ENCODE results near the gene RAB20. TPM values are rescaled to one million over a fixed set of nuclear protein-coding genes. Genes with fewer than 3 reads are reported as not detected.

RAB20 gene
- total RNA-seq, 1 donor from 2014 or later: 10.0 TPM

GRCh38 chr13:110568612-110569011 is 7.1 kb upstream of the RAB20 start:
- H3K27me3 Mint-ChIP-seq (ENCODE audit: unreplicated experiment): peaks cover 9% of the 10 kb centered on the region
- no peak overlapping the region for H3K27ac Mint-ChIP-seq (ENCODE audit: unreplicated experiment)
- no peaks in the 10 kb centered on the region for H3K9me3 Mint-ChIP-seq (ENCODE audit: unreplicated experiment)
- TF ChIP-seq CTCF (IDR thresholded peaks at IDR 0.05): no peak
- DNase-seq (ENCODE audit: extremely low spot score, unreplicated experiment): no peak
- H3K36me3 Mint-ChIP-seq (ENCODE audit: unreplicated experiment): peaks cover 2% of the 10 kb centered on the region
- peaks cover 10% of the 10 kb centered on the region for H3K4me1 Mint-ChIP-seq (ENCODE audit: unreplicated experiment)
- H3K4me3 Mint-ChIP-seq (ENCODE audit: unreplicated experiment): no peak overlapping the region

- Mint-ChIP-seq H3K4me1 (ENCODE audit: unreplicated experiment) (peaks cover 18% of the 10 kb centered on the region), H3K9me3 (ENCODE audit: unreplicated experiment) (no peaks in the 10 kb centered on the region), H3K27ac (ENCODE audit: unreplicated experiment) (no peak overlapping the region), H3K36me3 (ENCODE audit: unreplicated experiment) (peaks cover 2% of the 10 kb centered on the region), H3K27me3 (ENCODE audit: unreplicated experiment) (peaks cover 2% of the 10 kb centered on the region), H3K4me3 (ENCODE audit: unreplicated experiment) (no peak overlapping the region)
- no peak for DNase-seq (ENCODE audit: extremely low spot score, unreplicated experiment)
- TF ChIP-seq CTCF (IDR thresholded peaks at IDR 0.05): no peak
These were observed 4.6 kb upstream of the RAB20 start for GRCh38 chr13:110566171-110566570.

GRCh38 chr13:110565296-110565695 is 3.8 kb upstream of the RAB20 start:
- Mint-ChIP-seq H3K4me3 (ENCODE audit: unreplicated experiment) (no peak overlapping the region), H3K27ac (ENCODE audit: unreplicated experiment) (no peak overlapping the region), H3K9me3 (ENCODE audit: unreplicated experiment) (no peaks in the 10 kb centered on the region), H3K27me3 (ENCODE audit: unreplicated experiment) (peaks cover 2% of the 10 kb centered on the region), H3K36me3 (ENCODE audit: unreplicated experiment) (peaks cover 2% of the 10 kb centered on the region), H3K4me1 (ENCODE audit: unreplicated experiment) (peaks cover 23% of the 10 kb centered on the region)
- no peak for DNase-seq (ENCODE audit: extremely low spot score, unreplicated experiment)
- TF ChIP-seq CTCF (IDR thresholded peaks at IDR 0.05): peak; percentile 36

DNA sequence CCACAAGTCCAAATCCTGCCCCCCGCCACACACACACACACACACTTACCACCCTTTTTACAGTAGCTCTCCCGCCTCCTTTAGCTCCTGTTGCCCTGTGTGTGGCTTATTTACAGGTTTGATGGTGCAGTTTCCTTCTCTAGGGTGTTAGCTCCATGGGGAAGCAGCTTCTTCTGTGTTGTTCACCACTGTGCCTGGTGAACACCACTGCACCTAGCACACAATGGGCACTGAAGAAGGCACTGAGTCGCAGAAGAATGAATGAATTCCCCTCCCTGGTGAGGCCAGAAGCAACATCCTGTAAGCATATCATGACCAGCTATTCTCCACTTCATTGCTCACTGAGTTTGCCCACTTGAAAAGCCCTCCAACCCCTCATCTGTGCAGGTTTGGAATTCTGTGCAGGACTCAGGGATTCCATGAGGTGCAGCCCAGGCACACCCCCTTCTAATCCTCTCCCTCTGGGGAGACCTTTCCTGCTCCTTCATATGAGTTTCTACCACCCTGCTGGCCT is 3.0 kb upstream of the RAB20 start:
- Mint-ChIP-seq H3K4me3 (ENCODE audit: unreplicated experiment) (no peak overlapping the region), H3K27ac (ENCODE audit: unreplicated experiment) (no peak overlapping the region), H3K36me3 (ENCODE audit: unreplicated experiment) (peaks cover 2% of the 10 kb centered on the region), H3K9me3 (ENCODE audit: unreplicated experiment) (no peaks in the 10 kb centered on the region), H3K4me1 (ENCODE audit: unreplicated experiment) (peaks cover 30% of the 10 kb centered on the region), H3K27me3 (ENCODE audit: unreplicated experiment) (peaks cover 2% of the 10 kb centered on the region)
- TF ChIP-seq CTCF (IDR thresholded peaks at IDR 0.05): no peak
- DNase-seq (ENCODE audit: extremely low spot score, unreplicated experiment): no peak

DNA sequence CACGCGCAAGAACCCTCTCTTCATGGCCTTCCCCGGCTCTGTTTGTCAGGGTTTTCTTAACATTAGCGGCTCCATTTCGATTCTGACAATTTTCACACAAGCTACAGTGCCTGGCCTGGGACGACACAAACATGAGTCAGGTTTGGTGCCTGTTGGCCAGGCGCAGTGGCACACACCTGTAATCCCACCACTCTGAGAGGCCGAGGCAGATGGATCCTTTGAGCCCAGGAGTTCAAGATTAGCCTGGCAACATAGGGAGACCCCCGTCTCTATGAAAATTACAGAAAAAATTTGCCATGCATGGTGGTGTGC is 1.9 kb upstream of the RAB20 start:
- no peak for DNase-seq (ENCODE audit: extremely low spot score, unreplicated experiment)
- H3K4me1 Mint-ChIP-seq (ENCODE audit: unreplicated experiment): peaks cover 36% of the 10 kb centered on the region
- H3K4me3 Mint-ChIP-seq (ENCODE audit: unreplicated experiment): peak overlapping the region; percentile 96
- peaks cover 2% of the 10 kb centered on the region for H3K27me3 Mint-ChIP-seq (ENCODE audit: unreplicated experiment)
- no peak overlapping the region for H3K27ac Mint-ChIP-seq (ENCODE audit: unreplicated experiment)
- no peak for TF ChIP-seq CTCF (IDR thresholded peaks at IDR 0.05)
- no peaks in the 10 kb centered on the region for H3K9me3 Mint-ChIP-seq (ENCODE audit: unreplicated experiment)
- peaks cover 5% of the 10 kb centered on the region for H3K36me3 Mint-ChIP-seq (ENCODE audit: unreplicated experiment)
